H9 (cell line): Measurements from ENCODE around the gene TRABD2B. TPM values are rescaled to one million over a fixed set of nuclear protein-coding genes. Genes with fewer than 3 reads are reported as not detected.

Source experiments
- DNase-seq: peaks from one replicate; pipeline ENCODE4 v3.0.0-alpha.2; 2017
- H2AFZ ChIP-seq: one replicate; pipeline ENCODE4 v1.6.1; 2013; ENCODE audit warnings: mild to moderate bottlenecking, low read length, control low read depth, moderate library complexity
- H2AK5ac ChIP-seq: 2 replicates; pipeline ENCODE4 v1.6.1; 2013; ENCODE audit warnings: low read length, control low read depth, mixed read lengths; ENCODE audit not compliant: insufficient read length
- H2BK120ac ChIP-seq: one replicate; pipeline ENCODE4 v1.6.1; 2013; ENCODE audit warnings: low read depth, mild to moderate bottlenecking, low read length, control low read depth, inconsistent platforms; ENCODE audit not compliant: poor library complexity, severe bottlenecking
- H2BK12ac ChIP-seq: 2 replicates; pipeline ENCODE4 v1.6.1; 2013; ENCODE audit warnings: low read length, control low read depth, mixed read lengths, low read depth; ENCODE audit not compliant: insufficient read length
- H2BK15ac ChIP-seq: 2 replicates; pipeline ENCODE4 v1.6.1; 2013; ENCODE audit warnings: low read depth, low read length, control low read depth
- H2BK20ac ChIP-seq: one replicate; pipeline ENCODE4 v1.6.1; 2013; ENCODE audit warnings: low read depth, mild to moderate bottlenecking, low read length, control low read depth, inconsistent platforms; ENCODE audit not compliant: poor library complexity, severe bottlenecking
- H2BK5ac ChIP-seq: 2 replicates; pipeline ENCODE4 v1.6.1; 2013; ENCODE audit warnings: low read length, control low read depth, mixed read lengths; ENCODE audit not compliant: insufficient read length
- H3K14ac ChIP-seq: 2 replicates; pipeline ENCODE4 v1.6.1; 2013; ENCODE audit warnings: low read length, control low read depth; ENCODE audit not compliant: insufficient read depth
- H3K18ac ChIP-seq: 2 replicates; pipeline ENCODE4 v1.6.1; 2013; ENCODE audit warnings: low read depth, mild to moderate bottlenecking, mixed read lengths, low read length, control low read depth; ENCODE audit not compliant: insufficient read length
- H3K23ac ChIP-seq: 2 replicates; pipeline ENCODE4 v1.6.1; 2013; ENCODE audit warnings: low read length, control low read depth, mixed read lengths, low read depth; ENCODE audit not compliant: insufficient read length
- H3K23me2 ChIP-seq: 2 replicates; pipeline ENCODE4 v1.6.1; 2013; ENCODE audit warnings: low read depth, mild to moderate bottlenecking, mixed read lengths, low read length, control low read depth; ENCODE audit not compliant: insufficient read length, poor library complexity, severe bottlenecking
- H3K27ac ChIP-seq: 2 replicates; pipeline ENCODE4 v1.5.1; 2013; ENCODE audit warnings: low read length, control low read depth, mixed read lengths, low read depth; ENCODE audit not compliant: insufficient read length
- H3K27me3 ChIP-seq: 2 replicates; pipeline ENCODE4 v1.6.1; 2013; ENCODE audit warnings: low read length, control low read depth, inconsistent platforms; ENCODE audit not compliant: insufficient read depth
- H3K4ac ChIP-seq: 2 replicates; pipeline ENCODE4 v1.6.1; 2013; ENCODE audit warnings: low read depth, mild to moderate bottlenecking, control low read depth, inconsistent platforms, low read length, moderate library complexity
- H3K4me1 ChIP-seq: 2 replicates; pipeline ENCODE4 v1.6.1; 2013; ENCODE audit warnings: low read length, control low read depth, inconsistent platforms; ENCODE audit not compliant: insufficient read depth
- H3K4me2 ChIP-seq: 2 replicates; pipeline ENCODE4 v1.6.1; 2013; ENCODE audit warnings: low read length, control low read depth, mixed read lengths; ENCODE audit not compliant: insufficient read length, insufficient read depth
- H3K56ac ChIP-seq: 2 replicates; pipeline ENCODE4 v1.6.1; 2013; ENCODE audit warnings: low read depth, mild to moderate bottlenecking, mixed read lengths, low read length, control low read depth; ENCODE audit not compliant: insufficient read length
- H3K79me1 ChIP-seq: 2 replicates; pipeline ENCODE4 v1.6.1; 2013; ENCODE audit warnings: low read depth, mild to moderate bottlenecking, moderate library complexity, low read length, control low read depth, inconsistent platforms; ENCODE audit not compliant: insufficient read depth, poor library complexity, severe bottlenecking
- H3K79me2 ChIP-seq: 2 replicates; pipeline ENCODE4 v1.6.1; 2013; ENCODE audit warnings: low read length, control low read depth, inconsistent platforms; ENCODE audit not compliant: insufficient read depth
- H3K9ac ChIP-seq: 2 replicates; pipeline ENCODE4 v1.6.1; 2013; ENCODE audit warnings: low read length, control low read depth, mixed read lengths; ENCODE audit not compliant: insufficient read length; ENCODE audit errors: extremely low read depth
- H3K9me3 ChIP-seq: one replicate; pipeline ENCODE4 v1.6.1; 2013; ENCODE audit warnings: low read depth, low read length, inconsistent platforms; ENCODE audit not compliant: control insufficient read depth
- H3T11ph ChIP-seq: one replicate; pipeline ENCODE4 v1.6.1; 2013; ENCODE audit warnings: mild to moderate bottlenecking, low read length, control low read depth, inconsistent platforms
- H4K20me1 ChIP-seq: one replicate; pipeline ENCODE4 v1.6.1; 2013; ENCODE audit not compliant: control insufficient read depth, insufficient read length, insufficient read depth
- H4K5ac ChIP-seq: 2 replicates; pipeline ENCODE4 v1.6.1; 2013; ENCODE audit warnings: low read depth, mild to moderate bottlenecking, mixed read lengths, low read length, control low read depth; ENCODE audit not compliant: insufficient read length
- H4K8ac ChIP-seq: replicated peaks from 2 replicates; pipeline ENCODE4 v1.6.1; 2013; ENCODE audit warnings: low read length, control low read depth, mixed read lengths, low read depth; ENCODE audit not compliant: insufficient read length
- H4K91ac ChIP-seq: 2 replicates; pipeline ENCODE4 v1.6.1; 2013; ENCODE audit warnings: low read depth, mild to moderate bottlenecking, moderate library complexity, mixed read lengths, low read length, control low read depth; ENCODE audit not compliant: insufficient read length
- H3K27ac Mint-ChIP-seq, 3 experiments: 2 replicates in 2 of 3; 3 replicates in 1 of 3; pipeline ENCODE4 v1.8.0; 2020 to 2021; ENCODE audit warnings: mixed read lengths in 3 of 3, mild to moderate bottlenecking in 1 of 3, moderate library complexity in 1 of 3
- H3K27me3 Mint-ChIP-seq: 2 replicates; pipeline ENCODE4 v1.8.0; 2021; ENCODE audit warnings: low read depth, mild to moderate bottlenecking, moderate library complexity, mixed read lengths
- H3K36me3 Mint-ChIP-seq, 3 experiments: 2 replicates in 2 of 3; 3 replicates in 1 of 3; pipeline ENCODE4 v1.8.0; 2020 to 2021; ENCODE audit warnings: low read depth in 3 of 3, mixed read lengths in 3 of 3; ENCODE audit not compliant: insufficient read depth in 1 of 3
- H3K4me1 Mint-ChIP-seq, 2 experiments: 2 replicates each; pipeline ENCODE4 v1.8.0; 2020; ENCODE audit warnings: mixed read lengths in 2 of 2
- H3K4me3 Mint-ChIP-seq, 2 experiments: 2 replicates in 1 of 2; 3 replicates in 1 of 2; pipeline ENCODE4 v1.8.0; 2020 to 2021; ENCODE audit warnings: mild to moderate bottlenecking in 2 of 2, mixed read lengths in 2 of 2, moderate library complexity in 1 of 2
- H3K9me3 Mint-ChIP-seq, 2 experiments: 2 replicates in 1 of 2; 3 replicates in 1 of 2; pipeline ENCODE4 v1.8.0; 2020; ENCODE audit warnings: mild to moderate bottlenecking in 2 of 2, mixed read lengths in 2 of 2, moderate library complexity in 1 of 2
- WGBS: extraction: QIAGEN DNeasy Blood & Tissue Kit; methylation state at CpG from one replicate; pipeline ENCODE4 v1.1.7; 2013; ENCODE audit warnings: missing lambda C conversion rate, low lambda C conversion rate, mixed read lengths; ENCODE audit not compliant: insufficient read length; ENCODE audit errors: extremely low coverage; 5-methylcytosine and 5-hydroxymethylcytosine counted together
- total RNA-seq: library from RNA; stranded (reverse); gene quantifications from 2 replicates; pipeline ENCODE4 v1.2.1, GENCODE V29; 2021
- TF ChIP-seq, protein P1 (sequence below): fragments of 200-600 bp; sonication (generic); conservative IDR thresholded peaks from 3 replicates; pipeline ENCODE4 v1.8.0; 2021; ENCODE audit warnings: antibody characterized with exemption, mild to moderate bottlenecking

TRABD2B gene
- total RNA-seq, 1 experiment from 2014 or later, result 2.3 TPM

DNA sequence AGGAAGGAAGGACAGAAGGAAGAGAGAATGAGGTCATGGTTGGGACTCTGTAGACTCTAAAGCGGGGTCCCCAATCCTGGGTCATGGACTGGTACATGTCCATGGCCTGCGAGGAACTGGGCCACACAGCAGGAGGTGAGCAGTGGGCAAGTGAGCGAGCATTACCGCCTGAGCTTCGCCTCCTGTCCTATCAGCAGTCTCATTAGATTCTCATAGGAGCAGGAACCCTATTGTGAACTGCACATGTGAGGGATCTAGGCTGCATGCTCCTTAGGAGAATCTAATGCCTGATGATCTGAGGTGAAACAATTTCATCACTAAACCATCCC is 128.9 kb downstream of the TRABD2B start:
- Histone ChIP-seq H4K8ac (no peak overlapping the region), H4K20me1 (no peaks in the 10 kb centered on the region), H4K91ac (no peak overlapping the region), H3T11ph (no peak overlapping the region), H4K5ac (no peak overlapping the region), H3K9ac (no peak overlapping the region), H2BK5ac (no peak overlapping the region), H2BK15ac (no peak overlapping the region), H3K4me1 (no peaks in the 10 kb centered on the region), H3K4me2 (no peak overlapping the region), H2AFZ (no peak overlapping the region), H3K23me2 (no peaks in the 10 kb centered on the region), H3K18ac (no peak overlapping the region), H3K27ac (no peak overlapping the region), H2BK120ac (no peak overlapping the region), H3K23ac (no peak overlapping the region), H3K79me2 (no peaks in the 10 kb centered on the region), H3K14ac (no peak overlapping the region), H3K56ac (no peak overlapping the region), H3K27me3 (no peaks in the 10 kb centered on the region; the same call in 1 of the 2 replicates), H2BK20ac (no peak overlapping the region), H2BK12ac (no peak overlapping the region), H3K4ac (no peak overlapping the region), H3K9me3 (no peaks in the 10 kb centered on the region), H2AK5ac (no peak overlapping the region), H3K79me1 (no peaks in the 10 kb centered on the region)
- no peak for DNase-seq
- Mint-ChIP-seq H3K4me1 (peaks cover 0 to 2% of the 10 kb centered on the region in 2 experiments; a peak in 2 of 4 replicates), H3K4me3 (no peak overlapping the region), H3K27me3 (peaks cover 6% of the 10 kb centered on the region), H3K27ac (no peak overlapping the region; a peak in 1 of 7 replicates), H3K36me3 (peaks cover 0 to 4% (median 0%) of the 10 kb centered on the region in 3 experiments; a peak in 3 of 7 replicates), H3K9me3 (no peaks in the 10 kb centered on the region; a peak in 2 of 5 replicates)
- TF ChIP-seq, protein P1, sequence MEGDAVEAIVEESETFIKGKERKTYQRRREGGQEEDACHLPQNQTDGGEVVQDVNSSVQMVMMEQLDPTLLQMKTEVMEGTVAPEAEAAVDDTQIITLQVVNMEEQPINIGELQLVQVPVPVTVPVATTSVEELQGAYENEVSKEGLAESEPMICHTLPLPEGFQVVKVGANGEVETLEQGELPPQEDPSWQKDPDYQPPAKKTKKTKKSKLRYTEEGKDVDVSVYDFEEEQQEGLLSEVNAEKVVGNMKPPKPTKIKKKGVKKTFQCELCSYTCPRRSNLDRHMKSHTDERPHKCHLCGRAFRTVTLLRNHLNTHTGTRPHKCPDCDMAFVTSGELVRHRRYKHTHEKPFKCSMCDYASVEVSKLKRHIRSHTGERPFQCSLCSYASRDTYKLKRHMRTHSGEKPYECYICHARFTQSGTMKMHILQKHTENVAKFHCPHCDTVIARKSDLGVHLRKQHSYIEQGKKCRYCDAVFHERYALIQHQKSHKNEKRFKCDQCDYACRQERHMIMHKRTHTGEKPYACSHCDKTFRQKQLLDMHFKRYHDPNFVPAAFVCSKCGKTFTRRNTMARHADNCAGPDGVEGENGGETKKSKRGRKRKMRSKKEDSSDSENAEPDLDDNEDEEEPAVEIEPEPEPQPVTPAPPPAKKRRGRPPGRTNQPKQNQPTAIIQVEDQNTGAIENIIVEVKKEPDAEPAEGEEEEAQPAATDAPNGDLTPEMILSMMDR, result no peak
- no CpG with 5 or more reads among the region's 5 CpGs for WGBS
